GM12892 (cell line): Measurements from ENCODE around the gene MRPL42.
"Not testable (repeated sequence)": the region's sequence is repeated elsewhere in the genome, so short reads cannot be mapped to it uniquely, and the experiment has no call there.

Source experiments
- DNase-seq: peaks from one replicate; pipeline ENCODE4 v3.0.0; 2011; ENCODE audit not compliant: insufficient read length
- FAIRE-seq: peaks from 2 replicates; lab custom pipeline; 2011; peaks lifted over from hg19 to GRCh38; lab: Jason Lieb, UNC
- POLR2A ChIP-seq: IDR thresholded peaks from 2 replicates; pipeline ENCODE4 v1.6.1; 2011; ENCODE audit warnings: low read depth, low read length, control low read depth
- POLR2AphosphoS5 ChIP-seq: IDR thresholded peaks from 2 replicates; pipeline ENCODE4 v1.6.1; 2011; ENCODE audit warnings: low read depth, low read length, control low read depth
- TAF1 ChIP-seq: IDR thresholded peaks from 2 replicates; pipeline ENCODE4 v1.6.1; 2011; ENCODE audit warnings: low read depth, mild to moderate bottlenecking, control low read depth, low read length, borderline replicate concordance

The MRPL42 gene

DNA sequence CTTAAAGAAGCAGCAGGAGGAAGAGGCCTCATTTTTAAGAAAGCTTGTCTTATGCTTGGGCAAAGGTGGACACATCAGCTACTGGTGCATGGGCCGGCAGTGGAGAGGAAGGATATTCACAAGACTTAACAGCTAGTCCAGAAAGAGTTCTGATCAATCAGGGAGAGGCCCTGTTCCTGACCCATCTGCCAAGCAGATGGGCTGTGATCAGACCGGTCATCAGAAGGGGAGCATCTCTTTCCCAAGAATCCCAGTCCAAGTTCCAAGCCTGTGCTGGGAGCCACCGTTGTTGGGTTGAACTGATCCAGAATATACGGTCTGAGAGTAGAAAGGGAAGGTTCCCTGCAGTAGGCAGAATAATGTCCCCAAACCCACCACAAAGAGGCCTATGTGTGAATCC, 72.5 kb downstream of the MRPL42 start:
- no peak for FAIRE-seq

DNA sequence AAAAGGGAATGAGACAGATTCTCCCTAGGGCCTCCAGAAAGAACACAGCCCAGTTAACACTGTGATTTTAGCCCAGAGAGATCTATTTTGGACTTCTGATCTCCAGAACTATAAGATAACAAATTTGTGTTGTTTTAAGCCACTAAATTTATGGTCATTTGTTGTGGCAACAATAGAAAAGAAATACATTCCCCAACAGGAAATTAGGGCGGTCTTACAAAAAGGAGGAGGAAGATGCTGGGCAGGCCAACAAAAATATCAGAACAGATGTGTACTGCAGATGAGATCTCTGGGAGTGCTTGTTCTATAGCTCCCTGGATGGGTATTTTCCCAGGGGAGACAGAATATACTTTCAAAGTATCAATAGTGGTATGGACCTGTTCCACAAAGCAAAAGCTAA, 73.2 kb downstream of the MRPL42 start:
- FAIRE-seq (no peak), DNase-seq (no peak)
- no peak for TF ChIP-seq POLR2A
- TF ChIP-seq POLR2AphosphoS5, result no peak
- no peak for TF ChIP-seq TAF1

More for the DNA sequence above, 72.5 kb downstream of the MRPL42 start:
- TF ChIP-seq POLR2A (no peak), TAF1 (no peak), POLR2AphosphoS5 (no peak)
- DNase-seq, result no peak

DNA sequence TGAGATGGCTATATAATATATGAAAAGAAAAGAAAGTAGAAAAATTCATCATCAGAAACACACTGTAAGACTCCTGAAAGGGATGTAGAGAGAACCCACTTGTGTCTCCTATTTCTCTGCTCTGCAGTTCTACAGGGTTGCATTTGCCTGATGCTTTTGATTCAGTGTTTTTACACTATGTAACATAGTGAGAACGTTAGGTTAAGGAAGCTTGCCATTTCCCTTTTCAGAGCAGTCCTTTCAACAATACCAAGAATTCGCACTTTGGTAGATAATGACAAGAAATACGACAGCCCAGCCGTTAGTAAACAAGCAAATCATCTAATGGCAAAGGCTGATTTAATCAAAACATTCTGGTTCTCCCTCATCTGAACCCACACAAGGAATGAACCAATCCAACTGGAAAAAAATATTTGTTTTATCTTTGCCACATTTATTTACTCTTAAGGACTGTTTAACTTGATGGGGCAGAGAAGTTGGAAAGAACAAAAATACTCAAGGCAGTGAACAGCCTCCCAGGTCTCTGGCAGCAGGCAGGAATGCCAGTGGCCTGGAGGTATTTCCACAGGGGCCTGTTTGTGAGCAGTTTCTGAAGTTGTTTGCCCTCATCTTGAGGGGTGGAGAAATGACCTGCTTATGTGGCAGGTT, 74.4 kb downstream of the MRPL42 start:
- FAIRE-seq, result no peak
- DNase-seq, result no peak
- TF ChIP-seq POLR2AphosphoS5 (no peak), POLR2A (no peak), TAF1 (no peak)

DNA sequence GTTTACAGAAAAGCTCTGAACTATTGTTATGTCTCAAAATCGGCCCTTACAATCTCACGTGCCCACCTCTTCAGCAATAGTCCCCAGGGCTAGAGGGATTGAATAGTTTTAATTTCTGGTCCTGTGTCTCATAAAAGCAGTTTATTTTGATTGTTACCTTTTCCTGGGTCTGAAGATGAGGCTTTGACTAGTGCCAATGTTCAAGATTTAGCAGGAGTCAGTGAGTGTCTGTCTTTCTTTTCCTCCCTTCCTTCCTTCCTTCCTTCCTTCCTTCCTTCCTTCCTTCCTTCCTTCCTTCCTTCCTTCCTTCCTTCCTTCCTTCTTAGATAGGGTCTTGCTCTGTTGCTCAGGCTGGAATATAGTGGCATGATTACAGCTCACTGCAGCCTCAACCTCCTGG, 80.5 kb downstream of the MRPL42 start:
- DNase-seq (no peak), FAIRE-seq (no peak)
- TF ChIP-seq TAF1 (no peak), POLR2A (no peak), POLR2AphosphoS5 (no peak)

DNA sequence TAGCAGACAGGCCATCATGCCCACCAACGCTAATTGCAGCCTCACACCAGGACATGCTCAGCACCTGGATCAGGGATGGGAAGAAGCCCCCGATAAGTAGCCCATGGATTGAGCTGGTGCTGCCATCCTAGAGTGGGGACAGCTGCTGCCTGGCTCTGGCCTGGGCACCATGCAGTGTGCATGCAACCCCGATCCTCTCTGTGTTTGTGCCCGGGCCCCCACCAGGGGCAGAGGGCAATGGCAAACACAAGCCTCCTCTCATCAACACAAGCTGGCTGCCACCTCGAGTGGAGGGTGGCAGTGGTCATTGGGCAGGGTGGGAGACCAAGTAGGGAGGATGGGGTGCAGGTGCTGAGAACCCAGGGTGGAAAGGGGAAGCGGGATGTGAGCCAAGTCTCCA, 81.9 kb downstream of the MRPL42 start:
- FAIRE-seq, result no peak
- DNase-seq, result no peak
- TF ChIP-seq POLR2AphosphoS5 (no peak), TAF1 (no peak), POLR2A (no peak)

DNA sequence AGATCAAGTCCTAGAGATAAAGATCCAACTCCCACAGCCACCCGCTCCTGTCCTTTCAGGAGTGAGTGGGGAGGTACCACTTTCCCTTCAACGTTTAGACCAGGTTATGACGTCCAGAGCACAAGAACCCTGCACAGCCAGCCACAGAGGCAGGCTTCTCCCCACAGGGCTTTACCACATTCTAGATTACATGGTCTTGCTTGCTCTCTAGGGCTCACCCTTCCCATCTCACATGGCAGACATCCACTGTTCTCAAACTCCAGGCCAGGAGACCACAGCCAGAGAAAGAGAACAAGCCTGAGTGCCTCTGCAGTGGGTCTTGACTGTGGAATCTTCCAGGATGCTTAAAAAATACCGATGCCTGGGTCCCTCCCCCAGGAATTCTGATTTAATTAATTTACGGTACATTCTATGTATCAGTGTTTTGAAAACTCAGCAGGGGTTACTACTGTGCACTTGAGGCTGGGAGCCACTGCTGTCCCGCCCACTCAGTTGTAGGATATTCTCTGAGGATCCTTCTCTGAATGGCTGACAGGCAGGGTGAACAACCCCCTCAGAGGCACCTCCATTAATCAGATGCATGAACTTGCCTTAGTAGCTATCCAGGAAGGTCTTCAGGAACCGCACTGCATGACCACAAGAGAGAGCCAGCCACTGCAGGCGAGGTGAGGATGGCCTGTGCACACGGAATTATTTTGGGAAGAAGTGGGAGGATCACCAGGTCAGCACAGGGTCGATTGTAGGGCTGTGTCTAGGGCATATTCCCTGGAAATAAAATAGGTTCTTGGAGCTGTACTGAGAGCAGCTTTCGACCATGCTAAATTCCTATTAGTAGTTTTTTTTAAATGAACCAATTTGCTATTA, 83.7 kb downstream of the MRPL42 start:
- TF ChIP-seq POLR2AphosphoS5 (no peak), TAF1 (no peak), POLR2A (no peak)
- no peak for FAIRE-seq
- DNase-seq, result no peak

DNA sequence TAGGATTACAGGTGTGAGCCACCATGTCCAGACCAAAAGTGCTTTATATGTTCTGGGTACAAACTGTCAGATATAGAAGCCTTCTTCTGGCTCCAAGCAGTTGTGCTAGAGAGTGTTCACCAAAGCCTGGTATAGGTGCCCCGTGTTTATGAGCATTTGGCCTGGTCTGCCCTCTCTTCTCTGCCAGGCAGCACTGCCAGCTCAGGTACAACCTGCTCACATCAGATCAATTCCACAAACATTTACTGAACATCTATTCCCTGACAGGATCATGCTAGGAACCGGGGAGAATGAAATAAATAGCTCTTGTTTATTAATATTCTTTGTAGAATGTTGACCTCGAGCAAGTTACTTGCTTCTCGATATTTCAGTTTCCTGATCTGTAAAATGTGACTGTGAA, 85.1 kb downstream of the MRPL42 start:
- FAIRE-seq (no peak), DNase-seq (no peak)
- TF ChIP-seq TAF1, result no peak
- TF ChIP-seq POLR2A, result no peak
- TF ChIP-seq POLR2AphosphoS5, result no peak

DNA sequence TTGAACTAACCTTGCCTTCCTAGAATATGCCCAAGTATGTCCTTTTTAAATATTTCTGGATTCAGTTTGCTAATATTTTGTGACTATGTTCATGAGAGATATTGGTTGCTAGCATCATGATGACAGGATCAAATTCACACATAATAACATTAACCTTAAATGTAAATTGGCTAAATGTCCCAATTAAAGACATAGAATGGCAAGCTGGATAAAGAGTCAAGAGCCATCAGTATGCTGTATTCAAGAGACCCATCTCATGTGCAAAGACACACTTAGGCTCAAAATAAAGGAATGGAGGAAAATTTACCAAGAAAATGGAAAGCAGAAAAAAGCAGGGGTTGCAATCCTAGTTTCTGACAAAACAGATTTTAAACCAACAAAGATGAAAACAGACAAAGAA, 90.6 kb downstream of the MRPL42 start:
- DNase-seq, FAIRE-seq: not testable (repeated sequence)

DNA sequence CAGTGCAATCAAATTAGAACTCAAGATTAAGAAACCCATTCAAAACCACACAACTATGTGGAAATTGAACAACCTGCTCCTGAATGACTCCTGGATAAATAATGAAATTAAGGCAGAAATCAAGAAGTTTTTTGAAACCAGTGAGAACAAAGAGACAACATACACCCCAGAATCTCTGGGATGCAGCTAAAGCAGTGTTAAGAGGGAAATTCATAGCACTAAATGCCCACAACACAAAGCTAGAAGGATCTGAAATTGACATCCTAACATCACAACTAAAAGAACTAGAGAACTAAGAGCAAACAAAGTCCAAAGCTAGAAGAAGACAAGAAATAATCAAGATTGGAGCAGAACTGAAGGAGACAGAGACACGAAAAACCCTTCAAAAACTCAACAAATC, 91.4 kb downstream of the MRPL42 start:
- DNase-seq, FAIRE-seq: not testable (repeated sequence)

DNA sequence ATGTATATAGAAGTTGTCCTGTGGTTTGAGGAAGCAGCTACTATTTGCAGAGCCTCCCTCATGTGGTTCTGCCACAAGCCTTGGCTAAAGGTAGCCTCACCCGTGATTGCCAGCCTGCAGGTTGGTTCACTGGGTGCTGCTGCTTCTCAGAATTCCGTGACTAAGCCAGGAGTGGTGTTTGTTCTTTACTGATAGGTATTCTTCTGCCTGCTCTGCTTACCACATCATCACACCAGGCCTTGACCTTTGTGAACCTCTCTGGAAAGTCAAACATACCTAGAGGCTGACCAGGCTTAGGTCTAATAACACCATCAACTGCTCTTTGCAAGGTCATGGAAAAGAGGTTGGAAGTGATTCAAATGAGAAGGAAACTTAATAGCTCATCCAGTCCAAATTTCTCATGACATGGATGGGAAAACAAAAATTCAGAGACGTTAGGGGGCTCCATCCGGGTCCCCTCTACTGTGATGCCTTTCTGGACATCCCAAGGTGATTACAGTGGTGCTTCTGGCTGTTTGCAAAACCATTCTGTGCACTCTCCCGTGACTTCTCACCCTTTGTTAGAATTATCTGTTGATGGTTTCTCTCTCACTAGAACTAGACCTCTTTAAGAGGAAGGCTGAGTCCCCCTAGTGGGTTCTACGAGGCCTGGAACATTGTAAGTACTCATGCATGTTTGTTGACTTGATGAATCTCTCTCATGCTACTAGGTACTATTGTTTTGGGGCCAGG, 96.7 kb downstream of the MRPL42 start:
- DNase-seq (no peak), FAIRE-seq (no peak)
- TF ChIP-seq TAF1 (no peak), POLR2AphosphoS5 (no peak), POLR2A (no peak)

DNA sequence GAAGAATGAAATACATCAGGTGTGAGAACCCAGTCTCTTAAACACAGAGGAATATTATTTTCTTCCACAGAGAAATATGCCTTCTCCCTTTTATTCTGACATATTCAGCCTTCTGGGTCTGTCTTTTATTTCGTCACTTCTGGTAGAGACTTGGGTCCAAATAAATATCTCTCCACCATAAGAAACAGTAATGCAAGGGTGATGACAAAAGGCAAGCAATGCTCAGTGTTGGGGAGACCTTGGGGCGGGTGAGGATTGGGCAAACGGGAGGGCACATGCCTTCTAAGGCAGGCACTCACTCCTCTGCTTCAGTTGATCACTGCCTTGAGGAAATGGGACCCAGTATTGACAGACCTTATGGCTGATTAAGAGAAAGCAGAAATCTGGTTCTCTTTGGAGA, 98.4 kb downstream of the MRPL42 start:
- FAIRE-seq (no peak), DNase-seq (no peak)
- no peak for TF ChIP-seq POLR2A
- TF ChIP-seq POLR2AphosphoS5, result no peak
- no peak for TF ChIP-seq TAF1
